CD8-positive, alpha-beta memory T cell (primary cell): Measurements from ENCODE around the gene SSR2. TPM values are rescaled to one million over a fixed set of nuclear protein-coding genes. Genes with fewer than 3 reads are reported as not detected.
"Not testable (repeated sequence)": the region's sequence is repeated elsewhere in the genome, so short reads cannot be mapped to it uniquely, and the experiment has no call there.

Experiments
- CTCF ChIA-PET: fragments of 350-600 bp; sonication (Branson Sonifier 250); formaldehyde crosslinking; loops from one replicate; lab custom pipeline; 2021; ENCODE audit warnings: antibody characterized with exemption; lab: Charles Lee
- POLR2A ChIA-PET: fragments of 350-600 bp; sonication (Branson Sonifier 250); formaldehyde crosslinking; loops from one replicate; lab custom pipeline; 2021; ENCODE audit warnings: antibody characterized with exemption; lab: Charles Lee
- DNase-seq, 5 donors: peaks; one replicate each; pipeline versions ENCODE4 v3.0.0 to v3.0.0-alpha.2; 2020 to 2022; ENCODE audit warnings: mixed read lengths in 1 of 5
- H3K27ac ChIP-seq: one replicate; pipeline ENCODE4 v1.7.0; 2013; ENCODE audit warnings: low read depth, mild to moderate bottlenecking, low read length, moderate library complexity
- H3K27me3 ChIP-seq: 2 replicates; pipeline ENCODE4 v1.7.0; 2013; ENCODE audit warnings: low read length, mild to moderate bottlenecking; ENCODE audit not compliant: insufficient read depth, poor library complexity, severe bottlenecking
- H3K36me3 ChIP-seq: 2 replicates; pipeline ENCODE4 v1.7.0; 2013; ENCODE audit warnings: mild to moderate bottlenecking, low read length, moderate library complexity; ENCODE audit not compliant: insufficient read depth
- H3K4me1 ChIP-seq: 2 replicates; pipeline ENCODE4 v1.7.0; 2013; ENCODE audit warnings: mild to moderate bottlenecking, low read length, moderate library complexity; ENCODE audit not compliant: insufficient read depth
- H3K4me3 ChIP-seq: 2 replicates; pipeline ENCODE4 v1.7.0; 2013; ENCODE audit warnings: mild to moderate bottlenecking, low read length
- H3K9me3 ChIP-seq: 2 replicates; pipeline ENCODE4 v1.7.0; 2013; ENCODE audit warnings: mild to moderate bottlenecking, low read length
- H3K27ac Mint-ChIP-seq, 8 donors: one replicate each; pipeline ENCODE4 v1.8.0; 2020 to 2021; ENCODE audit warnings: mixed read lengths in 8 of 8, mild to moderate bottlenecking in 6 of 8, inconsistent platforms in 3 of 8, moderate library complexity in 3 of 8
- H3K27me3 Mint-ChIP-seq, 2 donors: one replicate each; pipeline ENCODE4 v1.8.0; 2020 to 2021; ENCODE audit warnings: mixed read lengths in 2 of 2, mild to moderate bottlenecking in 1 of 2, moderate library complexity in 1 of 2
- H3K36me3 Mint-ChIP-seq, 3 donors: one replicate each; pipeline ENCODE4 v1.8.0; 2020 to 2021; ENCODE audit warnings: mixed read lengths in 3 of 3, inconsistent platforms in 1 of 3, mild to moderate bottlenecking in 1 of 3
- H3K4me1 Mint-ChIP-seq, 3 donors: one replicate each; pipeline ENCODE4 v1.8.0; 2020 to 2021; ENCODE audit warnings: mixed read lengths in 3 of 3, inconsistent platforms in 1 of 3, mild to moderate bottlenecking in 1 of 3
- H3K4me3 Mint-ChIP-seq, 7 donors: one replicate each; pipeline ENCODE4 v1.8.0; 2020 to 2021; ENCODE audit warnings: mixed read lengths in 7 of 7, mild to moderate bottlenecking in 6 of 7, moderate library complexity in 4 of 7, inconsistent platforms in 2 of 7
- H3K9me3 Mint-ChIP-seq, 5 donors: one replicate each; pipeline ENCODE4 v1.8.0; 2020 to 2022; ENCODE audit warnings: mixed read lengths in 5 of 5, mild to moderate bottlenecking in 3 of 5, moderate library complexity in 2 of 5, inconsistent platforms in 1 of 5
- polyA plus RNA-seq: library from polyadenylated mRNA; unstranded; fragments of 300-500 nt; fragmentation: Illumina TruSeq; gene quantifications from one replicate; pipeline ENCODE4 v1.2.3, GENCODE V29; 2021
- total RNA-seq, 2 experiments: library from RNA; stranded (reverse); gene quantifications; one replicate each; pipeline ENCODE4 v1.2.3, GENCODE V29; 2021

The SSR2 gene
- total and polyA plus RNA-seq, 3 experiments from 2014 or later = 187 to 380 (median 190) TPM

GRCh38 chr1:156001021-156001661 is 19.6 kb downstream of the SSR2 start:
- peak overlapping the region in 3 of 8 donors; percentile 32 to 65 (median 64) for H3K27ac Mint-ChIP-seq
- peaks cover 16% of the 10 kb centered on the region for H3K4me1 ChIP-seq
- POLR2A ChIA-PET = interaction anchor here (0.5 to 0.6 kb wide), 2 partner anchors 12 to 23 kb away, joined by 3 to 5 read pairs; partner anchors contain the start of gene ARHGEF2

GRCh38 chr1:155999964-156000363 is 20.8 kb downstream of the SSR2 start:
- Histone ChIP-seq H3K4me3 (no peak overlapping the region), H3K36me3 (no peaks in the 10 kb centered on the region), H3K27ac (no peak overlapping the region), H3K4me1 (peaks cover 6% of the 10 kb centered on the region), H3K27me3 (no peaks in the 10 kb centered on the region), H3K9me3 (no peaks in the 10 kb centered on the region)
- Mint-ChIP-seq H3K9me3 (no peaks in the 10 kb centered on the region), H3K27ac (no peak overlapping the region), H3K36me3 (no peaks in the 10 kb centered on the region), H3K27me3 (peaks cover 0 to 2% of the 10 kb centered on the region in 2 donors), H3K4me3 (no peak overlapping the region), H3K4me1 (peaks cover 10 to 12% (median 10%) of the 10 kb centered on the region in 3 donors)
- no peak for DNase-seq
- ChIA-PET POLR2A (no interaction called here), CTCF (no interaction called here)

More at GRCh38 chr1:156001021-156001661, 19.6 kb downstream of the SSR2 start:
- H3K4me1 Mint-ChIP-seq = peaks cover 17 to 20% (median 19%) of the 10 kb centered on the region in 3 donors
- DNase-seq = no peak
- H3K9me3 ChIP-seq = no peaks in the 10 kb centered on the region
- H3K9me3 Mint-ChIP-seq = no peaks in the 10 kb centered on the region
- H3K27me3 ChIP-seq = no peaks in the 10 kb centered on the region
- H3K27me3 Mint-ChIP-seq = peaks cover 0 to under 1% of the 10 kb centered on the region in 2 donors
- CTCF ChIA-PET = interaction anchor here (0.9 kb wide), 1 partner anchor 11 kb away, joined by 4 read pairs; no protein-coding TSS in a partner anchor
- no peaks in the 10 kb centered on the region for H3K36me3 ChIP-seq
- no peak overlapping the region for H3K27ac ChIP-seq
- H3K4me3 ChIP-seq = no peak overlapping the region
- no peaks in the 10 kb centered on the region for H3K36me3 Mint-ChIP-seq
- no peak overlapping the region for H3K4me3 Mint-ChIP-seq

GRCh38 chr1:155996166-155996565 is 24.6 kb downstream of the SSR2 start:
- H3K36me3 Mint-ChIP-seq = no peaks in the 10 kb centered on the region
- no peak overlapping the region for H3K4me3 Mint-ChIP-seq
- ChIA-PET CTCF (interaction anchor here (0.6 kb wide), 1 partner anchor 221 kb away, joined by 3 read pairs; no protein-coding TSS in a partner anchor), POLR2A (no interaction called here)
- peak overlapping the region in 3 of 8 donors; percentile 33 to 79 (median 70) for H3K27ac Mint-ChIP-seq
- H3K27me3 Mint-ChIP-seq = peaks cover 0 to 2% of the 10 kb centered on the region in 2 donors
- H3K9me3 Mint-ChIP-seq = no peaks in the 10 kb centered on the region
- no peaks in the 10 kb centered on the region for H3K36me3 ChIP-seq
- DNase-seq = no peak
- H3K9me3 ChIP-seq = no peaks in the 10 kb centered on the region
- H3K4me3 ChIP-seq = no peak overlapping the region
- no peaks in the 10 kb centered on the region for H3K4me1 Mint-ChIP-seq
- no peak overlapping the region for H3K27ac ChIP-seq
- no peaks in the 10 kb centered on the region for H3K4me1 ChIP-seq
- no peaks in the 10 kb centered on the region for H3K27me3 ChIP-seq

GRCh38 chr1:155993595-155993994 is 27.2 kb downstream of the SSR2 start:
- Histone ChIP-seq H3K27ac (no peak overlapping the region), H3K9me3 (no peaks in the 10 kb centered on the region), H3K4me3 (no peak overlapping the region), H3K36me3 (no peaks in the 10 kb centered on the region), H3K27me3 (no peaks in the 10 kb centered on the region), H3K4me1 (peaks cover 11% of the 10 kb centered on the region)
- POLR2A ChIA-PET = interaction anchor here (0.6 kb wide), 1 partner anchor 205 kb away, joined by 3 read pairs; no protein-coding TSS in a partner anchor
- no peak for DNase-seq
- Mint-ChIP-seq H3K9me3 (no peaks in the 10 kb centered on the region), H3K36me3 (no peaks in the 10 kb centered on the region), H3K27me3 (peaks cover 0 to 2% of the 10 kb centered on the region in 2 donors), H3K4me3 (no peak overlapping the region), H3K27ac (peak overlapping the region in 2 of 8 donors; percentile 47 to 85), H3K4me1 (peaks cover 10 to 13% (median 10%) of the 10 kb centered on the region in 3 donors)
- CTCF ChIA-PET = no interaction called here

- Histone ChIP-seq H3K27ac (no peak overlapping the region), H3K4me1 (peaks cover 11% of the 10 kb centered on the region), H3K4me3 (no peak overlapping the region), H3K36me3 (no peaks in the 10 kb centered on the region), H3K27me3 (no peaks in the 10 kb centered on the region), H3K9me3 (no peaks in the 10 kb centered on the region)
- DNase-seq = no peak
- H3K27ac Mint-ChIP-seq = no peak overlapping the region
- H3K9me3 Mint-ChIP-seq = no peaks in the 10 kb centered on the region
- H3K4me1 Mint-ChIP-seq = peaks cover 10 to 13% (median 10%) of the 10 kb centered on the region in 3 donors
- H3K36me3 Mint-ChIP-seq = no peaks in the 10 kb centered on the region
- CTCF ChIA-PET = interaction anchor here (0.5 to 4.4 kb wide), 22 partner anchors 11 to 234 kb away, joined by 3 to 44 read pairs (median 4); partner anchors contain the start of genes ARHGEF2 and KHDC4
- H3K27me3 Mint-ChIP-seq = no peaks in the 10 kb centered on the region
- H3K4me3 Mint-ChIP-seq = no peak overlapping the region
- POLR2A ChIA-PET = interaction anchor here (1.0 to 1.8 kb wide), 4 partner anchors 10 to 56 kb away, joined by 3 to 8 read pairs (median 4); partner anchors contain the start of gene KHDC4
Observed at GRCh38 chr1:155990005-155990739, 30.6 kb downstream of the SSR2 start.

- Histone ChIP-seq H3K9me3 (no peaks in the 10 kb centered on the region), H3K4me3 (no peak overlapping the region), H3K36me3 (no peaks in the 10 kb centered on the region), H3K4me1 (peaks cover 11% of the 10 kb centered on the region), H3K27ac (no peak overlapping the region), H3K27me3 (no peaks in the 10 kb centered on the region)
- Mint-ChIP-seq H3K4me3 (no peak overlapping the region), H3K27ac (peak overlapping the region in 2 of 8 donors; percentile 56 to 71), H3K36me3 (no peaks in the 10 kb centered on the region), H3K9me3 (no peaks in the 10 kb centered on the region), H3K27me3 (no peaks in the 10 kb centered on the region), H3K4me1 (peaks cover 10 to 14% (median 10%) of the 10 kb centered on the region in 3 donors)
- DNase-seq = peak; percentile 64 to 86 (median 70)
- POLR2A ChIA-PET = interaction anchor here (0.6 to 1.8 kb wide), 5 partner anchors 10 to 55 kb away, joined by 3 to 8 read pairs (median 5); partner anchors contain the start of gene KHDC4
- CTCF ChIA-PET = interaction anchor here (0.5 to 4.4 kb wide), 22 partner anchors 10 to 233 kb away, joined by 3 to 44 read pairs (median 4); partner anchors contain the start of genes ARHGEF2 and KHDC4
Observed at GRCh38 chr1:155989242-155990004, 31.3 kb downstream of the SSR2 start.

- H3K27me3 Mint-ChIP-seq, H3K36me3 ChIP-seq, H3K9me3 ChIP-seq, POLR2A ChIA-PET, H3K4me3 ChIP-seq, H3K27me3 ChIP-seq, DNase-seq, H3K27ac Mint-ChIP-seq, H3K4me3 Mint-ChIP-seq, H3K36me3 Mint-ChIP-seq, H3K27ac ChIP-seq, H3K9me3 Mint-ChIP-seq: not testable (repeated sequence)
- CTCF ChIA-PET = interaction anchor here (0.7 to 1.6 kb wide), 4 partner anchors 47 to 125 kb away, joined by 3 to 7 read pairs (median 4); no protein-coding TSS in a partner anchor
- peaks cover 50% of the 10 kb centered on the region for H3K4me1 ChIP-seq
- H3K4me1 Mint-ChIP-seq = peaks cover 40 to 56% (median 42%) of the 10 kb centered on the region in 3 donors
Observed at GRCh38 chr1:155984903-155985645, 35.7 kb downstream of the SSR2 start.
